Inflammatory macrophage treated with lipopolysaccharide for 4 hours (primary cell): ENCODE measurements around the gene MYOCD.
A peak's percentile ranks its signal among the peaks of the same experiment; 100 is the strongest.

Experiments used
- DNase-seq: peaks from one replicate; pipeline ENCODE4 v3.0.0-alpha.2; 2020

The MYOCD gene

GRCh38 chr17:12773153-12773552, 107.5 kb downstream of the MYOCD start:
- no peak for DNase-seq

DNA sequence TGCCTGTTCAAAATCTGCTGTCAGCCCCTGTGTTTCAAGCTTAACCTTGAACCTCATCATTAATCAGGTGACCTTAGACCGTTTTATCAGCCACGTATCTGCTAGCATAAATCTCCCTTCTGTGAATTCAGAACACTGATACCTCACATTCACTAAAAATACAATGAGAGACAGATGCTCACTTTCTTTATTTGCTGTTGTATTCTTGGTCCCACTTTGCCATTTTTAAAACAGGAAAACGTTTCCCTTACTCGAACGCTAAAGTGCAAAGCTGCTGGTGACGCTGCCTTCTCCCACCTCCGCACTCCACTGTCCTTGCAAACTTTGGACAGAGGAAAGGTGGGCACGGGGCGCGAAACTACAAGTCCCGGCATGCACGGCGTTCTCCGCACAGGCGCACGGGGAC, 123.4 kb downstream of the MYOCD start:
- peak; percentile 9 for DNase-seq

- DNase-seq = no peak
These were observed 124.0 kb downstream of the MYOCD start, which contains the start of gene ARHGAP44 for GRCh38 chr17:12789481-12790248. Gene ARHGAP44 (plus strand): TSS chr17:12789498. CDS start chr17:12789839, 341 bp downstream.

DNA sequence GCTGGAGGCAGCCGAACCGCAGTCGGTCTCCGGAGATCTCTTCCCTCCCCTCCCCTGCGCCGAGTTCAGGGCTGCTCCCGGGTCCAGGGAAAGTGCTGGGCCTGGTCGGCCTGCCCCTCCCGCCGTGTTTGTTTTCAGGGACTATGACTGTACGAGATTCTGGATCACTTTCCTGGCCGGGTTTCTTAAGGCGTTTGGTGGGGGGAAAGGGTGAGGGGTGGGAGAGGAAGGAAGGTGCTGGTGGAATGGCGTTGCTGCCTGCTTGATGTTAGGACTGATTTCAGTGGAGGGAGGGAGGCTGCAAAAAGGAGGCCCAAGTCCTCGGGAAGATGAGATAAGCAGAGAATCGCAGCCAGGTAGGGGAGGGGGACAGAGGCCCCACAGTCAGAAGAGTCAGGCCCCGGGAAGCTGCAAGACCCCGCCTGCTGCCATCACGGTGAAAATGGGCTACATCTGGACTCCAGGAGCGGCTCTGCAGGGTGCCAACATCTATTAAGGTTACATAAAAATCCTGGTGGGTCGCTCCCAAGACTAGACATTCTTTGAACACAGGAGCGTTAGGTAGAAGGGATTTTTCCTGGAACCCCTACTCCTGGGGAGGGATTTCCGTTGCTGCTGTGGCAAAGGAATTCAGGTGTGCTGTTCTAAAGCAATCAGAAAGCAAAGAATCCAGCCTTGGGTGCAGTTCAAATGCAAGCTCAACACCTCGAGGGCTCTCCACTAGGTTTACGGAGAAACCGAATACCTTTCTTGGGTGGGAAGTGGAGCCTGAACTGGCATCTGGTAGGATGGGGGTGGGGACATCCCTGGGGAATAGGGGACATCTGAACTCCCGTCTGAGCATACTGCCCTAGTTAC, 124.8 kb downstream of the MYOCD start:
- DNase-seq = no peak

GRCh38 chr17:12794919-12795532, 129.3 kb downstream of the MYOCD start:
- no peak for DNase-seq

DNA sequence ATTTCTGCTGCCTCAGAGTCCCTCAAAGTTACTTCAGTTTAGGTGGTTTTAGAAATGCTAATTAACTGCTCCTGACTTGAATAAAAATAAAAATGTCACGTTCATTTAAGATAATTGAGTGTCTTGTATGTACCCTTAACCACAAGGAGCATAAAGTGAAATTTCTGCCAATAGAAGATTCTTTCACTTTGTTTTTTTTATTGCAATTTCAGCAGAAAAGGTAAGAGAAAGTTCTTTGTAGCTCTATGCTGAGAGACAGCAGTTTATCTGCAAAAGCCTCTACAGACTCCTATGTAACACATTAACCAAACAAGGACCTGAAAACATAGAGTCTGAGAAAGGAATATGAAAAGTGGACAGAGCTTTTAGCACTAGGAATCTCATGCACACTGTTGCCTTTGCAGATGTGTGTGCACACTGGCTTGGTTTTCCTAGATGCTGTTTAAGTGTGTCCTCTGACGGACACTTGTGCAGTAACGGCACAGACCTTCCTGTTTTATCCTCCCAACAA, 135.2 kb downstream of the MYOCD start:
- DNase-seq = no peak

- no peak for DNase-seq
These were observed 140.9 kb downstream of the MYOCD start for GRCh38 chr17:12806630-12807029.

GRCh38 chr17:12808723-12809122, 143.0 kb downstream of the MYOCD start:
- no peak for DNase-seq

DNA sequence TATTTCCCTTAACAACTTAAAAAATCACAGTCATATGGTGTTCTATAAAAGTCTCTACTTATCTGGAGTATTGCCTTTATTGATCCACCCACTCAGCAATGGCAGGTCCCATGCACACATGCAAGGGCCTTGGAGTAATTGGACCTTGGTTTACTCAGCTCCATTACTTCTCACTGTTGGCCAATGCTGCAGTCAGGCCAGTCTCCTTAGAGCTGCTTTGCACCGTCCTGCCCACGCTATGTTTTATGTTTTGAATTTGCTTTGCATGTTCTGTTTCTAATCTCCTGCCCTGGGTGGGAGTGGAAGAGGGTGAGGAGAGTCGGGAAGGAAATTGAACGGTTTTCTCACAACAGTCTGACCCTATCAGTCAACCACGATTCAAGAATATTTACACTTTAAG, 147.2 kb downstream of the MYOCD start:
- DNase-seq = no peak

GRCh38 chr17:12813664-12814063, 148.0 kb downstream of the MYOCD start:
- no peak for DNase-seq

DNA sequence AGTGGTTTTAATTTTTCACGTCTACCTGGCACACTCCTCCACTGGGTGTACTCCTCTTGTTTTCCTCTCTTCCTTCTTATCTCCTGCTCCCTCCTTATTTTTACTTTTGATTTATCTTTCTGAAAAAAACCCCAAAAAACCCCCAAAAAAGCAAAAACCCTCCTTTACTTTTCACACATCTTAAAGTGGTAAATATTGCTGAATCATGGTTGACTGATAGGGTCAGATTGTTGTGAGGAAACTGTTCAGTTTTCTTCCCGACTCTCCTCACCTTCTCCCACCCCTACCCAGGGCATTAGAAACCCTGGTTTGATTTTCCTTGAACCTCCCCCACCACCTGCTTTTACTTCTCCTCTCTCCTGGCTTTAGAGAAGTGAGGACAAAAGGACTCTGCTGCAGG, 149.0 kb downstream of the MYOCD start:
- DNase-seq = no peak

DNA sequence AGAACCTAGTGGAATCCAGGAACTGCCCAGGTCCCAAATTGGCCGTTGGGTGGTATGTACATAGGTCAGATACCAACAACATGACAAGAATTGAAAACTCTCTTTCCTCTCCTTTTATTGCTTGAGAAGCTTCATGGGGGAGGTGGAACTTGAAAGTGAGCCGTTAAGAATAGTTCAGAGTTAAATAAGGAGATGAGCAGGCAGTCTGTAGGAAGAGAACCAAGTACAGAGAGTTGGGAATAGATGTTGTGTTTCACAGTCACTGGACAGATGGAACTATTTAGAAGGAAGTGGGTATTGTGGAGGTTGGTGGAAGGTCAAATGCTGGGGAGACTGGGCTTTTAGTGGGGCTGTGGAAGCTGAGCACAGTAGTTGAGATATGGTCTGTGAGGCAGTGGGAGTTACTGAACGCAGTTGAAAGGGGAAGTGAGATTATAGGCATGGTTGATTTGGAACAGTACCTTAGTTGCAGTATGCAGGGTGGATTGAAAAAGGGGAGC, 150.0 kb downstream of the MYOCD start:
- DNase-seq = no peak
